H1 (cell line): Measurements from ENCODE around the gene PFKP. TPM values are rescaled to one million over a fixed set of nuclear protein-coding genes. Genes with fewer than 3 reads are reported as not detected.

Source experiments
- CTCF ChIA-PET: fragments of 300-600 bp; sonication (Branson Sonifier 250); formaldehyde crosslinking; loops from one replicate; lab custom pipeline; 2021; ENCODE audit not compliant: partially characterized antibody; lab: Charles Lee
- POLR2A ChIA-PET: fragments of 300-600 bp; sonication (Branson Sonifier 250); formaldehyde crosslinking; loops from one replicate; lab custom pipeline; 2021; ENCODE audit warnings: inconsistent platforms; ENCODE audit not compliant: partially characterized antibody; lab: Charles Lee
- DNase-seq, 2 experiments: peaks; one replicate each; pipeline versions ENCODE4 v3.0.0 to v3.0.0-alpha.2; 2010 to 2022; ENCODE audit warnings: low spot score in 2 of 2, low read depth in 1 of 2, mixed read lengths in 1 of 2
- FAIRE-seq: peaks from 2 replicates; lab custom pipeline; 2011; peaks lifted over from hg19 to GRCh38; lab: Jason Lieb, UNC
- H2AFZ ChIP-seq: 2 replicates; pipeline ENCODE4 v1.8.1; 2012; ENCODE audit warnings: low read length, inconsistent platforms
- H2AK5ac ChIP-seq: 2 replicates; pipeline ENCODE4 v1.6.1; 2013; ENCODE audit warnings: low read depth, low read length
- H2BK120ac ChIP-seq: replicated peaks from 2 replicates; pipeline ENCODE3; 2013; ENCODE audit warnings: low read depth, low read length, inconsistent platforms
- H2BK12ac ChIP-seq: 2 replicates; pipeline ENCODE4 v1.6.1; 2013; ENCODE audit warnings: low read depth, low read length
- H2BK15ac ChIP-seq: 2 replicates; pipeline ENCODE4 v1.6.1; 2013; ENCODE audit warnings: low read length
- H2BK20ac ChIP-seq: 2 replicates; pipeline ENCODE4 v1.6.1; 2013; ENCODE audit warnings: low read length
- H2BK5ac ChIP-seq: 2 replicates; pipeline ENCODE4 v1.6.1; 2013; ENCODE audit warnings: low read depth, low read length
- H3K14ac ChIP-seq: 2 replicates; pipeline ENCODE4 v1.6.1; 2013; ENCODE audit warnings: inconsistent platforms; ENCODE audit not compliant: insufficient read length
- H3K18ac ChIP-seq: 2 replicates; pipeline ENCODE4 v1.6.1; 2013; ENCODE audit warnings: low read length; ENCODE audit errors: extremely low read depth
- H3K23ac ChIP-seq: 2 replicates; pipeline ENCODE4 v1.6.1; 2013; ENCODE audit warnings: inconsistent platforms; ENCODE audit not compliant: insufficient read length
- H3K23me2 ChIP-seq: 2 replicates; pipeline ENCODE4 v1.6.1; 2013; ENCODE audit warnings: low read depth, low read length
- H3K27ac ChIP-seq: 2 replicates; pipeline ENCODE4 v1.6.1; 2011; ENCODE audit warnings: low read depth, low read length, inconsistent platforms
- H3K27me3 ChIP-seq, 4 experiments: replicated peaks in 1 of 4; 1 replicate in 1 of 4; 2 replicates in 3 of 4; pipeline versions ENCODE4 v1.6.1 to v1.8.1; 2011 to 2013; ENCODE audit warnings: low read length in 3 of 4, mild to moderate bottlenecking in 3 of 4, inconsistent platforms in 2 of 4, mixed read lengths in 2 of 4, moderate library complexity in 1 of 4; ENCODE audit not compliant: control insufficient read depth in 3 of 4, insufficient read depth in 3 of 4; ENCODE audit errors: extremely low read depth in 1 of 4
- H3K36me3 ChIP-seq, 4 experiments: 2 replicates each; pipeline versions ENCODE4 v1.6.1 to v1.8.1; 2011 to 2013; ENCODE audit warnings: mild to moderate bottlenecking in 4 of 4, low read length in 3 of 4, moderate library complexity in 2 of 4, control low read depth in 1 of 4, inconsistent platforms in 1 of 4; ENCODE audit not compliant: insufficient read depth in 4 of 4, control insufficient read depth in 2 of 4
- H3K4ac ChIP-seq: replicated peaks from 2 replicates; pipeline ENCODE3; 2013; ENCODE audit warnings: low read length, low read depth, mixed read lengths, inconsistent platforms; ENCODE audit not compliant: insufficient read length
- H3K4me1 ChIP-seq, 4 experiments: replicated peaks in 1 of 4; 1 replicate in 1 of 4; 2 replicates in 3 of 4; pipeline versions ENCODE4 v1.6.1 to v1.8.1; 2011 to 2013; ENCODE audit warnings: low read length in 3 of 4, inconsistent platforms in 2 of 4, mixed read lengths in 1 of 4; ENCODE audit not compliant: insufficient read depth in 4 of 4, control insufficient read depth in 3 of 4
- H3K4me2 ChIP-seq, 2 experiments: 2 replicates each; pipeline versions ENCODE4 v1.6.1 to v1.8.1; 2011 to 2013; ENCODE audit warnings: low read depth in 2 of 2, low read length in 2 of 2, control low read depth in 1 of 2, inconsistent platforms in 1 of 2, mild to moderate bottlenecking in 1 of 2; ENCODE audit not compliant: insufficient read depth in 1 of 2
- H3K4me3 ChIP-seq, 4 experiments: fragments of 200-600, 300-600 bp in 1 of 4; sonication (generic), shearing (Covaris generic), sonication (Bioruptor Twin) in 1 of 4; 2 replicates each; pipeline versions ENCODE4 v1.5.1 to v1.8.1; 2011 to 2016; ENCODE audit warnings: low read length in 4 of 4, low read depth in 3 of 4, control low read depth in 2 of 4, inconsistent platforms in 2 of 4, mild to moderate bottlenecking in 2 of 4, mixed read lengths in 1 of 4, moderate library complexity in 1 of 4; ENCODE audit not compliant: insufficient read depth in 2 of 4; ENCODE audit errors: extremely low read depth in 1 of 4
- H3K56ac ChIP-seq: replicated peaks from 2 replicates; pipeline ENCODE3; 2013; ENCODE audit warnings: low read depth, mild to moderate bottlenecking, mixed read lengths, low read length, inconsistent platforms; ENCODE audit not compliant: insufficient read length
- H3K79me1 ChIP-seq: 2 replicates; pipeline ENCODE4 v1.6.1; 2013; ENCODE audit warnings: low read depth, low read length, control low read depth
- H3K79me2 ChIP-seq, 2 experiments: 2 replicates each; pipeline versions ENCODE4 v1.6.1 to v1.8.1; 2012 to 2013; ENCODE audit warnings: low read length in 2 of 2, mild to moderate bottlenecking in 2 of 2, inconsistent platforms in 1 of 2; ENCODE audit not compliant: insufficient read depth in 2 of 2, control insufficient read depth in 1 of 2
- H3K9ac ChIP-seq, 4 experiments: replicated peaks in 1 of 4; 1 replicate in 1 of 4; 2 replicates in 3 of 4; pipeline versions ENCODE4 v1.6.1 to v1.8.1; 2011 to 2013; ENCODE audit warnings: low read depth in 3 of 4, low read length in 3 of 4, control low read depth in 2 of 4, mild to moderate bottlenecking in 2 of 4, moderate library complexity in 2 of 4, inconsistent platforms in 1 of 4; ENCODE audit errors: extremely low read depth in 1 of 4
- H3K9me3 ChIP-seq, 2 experiments: 2 replicates each; pipeline versions ENCODE4 v1.6.1 to v1.8.1; 2012 to 2013; ENCODE audit warnings: mild to moderate bottlenecking in 2 of 2, moderate library complexity in 2 of 2, control low read depth in 1 of 2, inconsistent platforms in 1 of 2, low read depth in 1 of 2, low read length in 1 of 2, mixed read lengths in 1 of 2; ENCODE audit not compliant: insufficient read depth in 2 of 2
- H4K20me1 ChIP-seq, 2 experiments: replicated peaks in 1 of 2; 2 replicates each; pipeline versions ENCODE3 to v1.8.1; 2011 to 2013; ENCODE audit warnings: inconsistent platforms in 2 of 2, low read length in 2 of 2, mild to moderate bottlenecking in 1 of 2; ENCODE audit not compliant: insufficient read depth in 2 of 2, control insufficient read depth in 1 of 2
- H4K5ac ChIP-seq: 2 replicates; pipeline ENCODE4 v1.6.1; 2013; ENCODE audit warnings: low read length, low read depth, mixed read lengths, inconsistent platforms; ENCODE audit not compliant: insufficient read length
- H4K8ac ChIP-seq: 2 replicates; pipeline ENCODE4 v1.8.0; 2013; ENCODE audit warnings: mild to moderate bottlenecking, moderate library complexity, low read length, inconsistent platforms; ENCODE audit not compliant: insufficient read depth; ENCODE audit errors: extremely low read depth
- H4K91ac ChIP-seq: replicated peaks from 2 replicates; pipeline ENCODE3; 2013; ENCODE audit warnings: low read length, mixed read lengths, inconsistent platforms; ENCODE audit not compliant: insufficient read length
- BCL11A ChIP-seq, 2 experiments: IDR thresholded peaks; one replicate each; pipeline ENCODE4 v1.6.1; 2011; ENCODE audit warnings: low read depth in 2 of 2, low read length in 2 of 2, mild to moderate bottlenecking in 2 of 2
- CBX8 ChIP-seq: fragments of 300-800, 300-1000 bp; sonication (generic); IDR thresholded peaks from 2 replicates; pipeline ENCODE4 v1.7.1; 2016; ENCODE audit warnings: low read depth, low read length, borderline replicate concordance
- EP300 ChIP-seq, 2 experiments: IDR thresholded peaks; 1 replicate in 1 of 2; 2 replicates in 1 of 2; pipeline ENCODE4 v1.6.1; 2011 to 2012; ENCODE audit warnings: low read depth in 2 of 2, low read length in 2 of 2, mild to moderate bottlenecking in 2 of 2, borderline replicate concordance in 1 of 2, inconsistent platforms in 1 of 2, moderate library complexity in 1 of 2
- FOSL1 ChIP-seq: IDR thresholded peaks from 2 replicates; pipeline ENCODE4 v1.6.1; 2011; ENCODE audit warnings: mild to moderate bottlenecking, low read depth, low read length, moderate library complexity; ENCODE audit not compliant: insufficient read depth
- RAD21 ChIP-seq, 2 experiments: IDR thresholded peaks in 1 of 2; conservative IDR thresholded peaks in 1 of 2; 2 replicates each; pipeline ENCODE4 v1.6.1; 2011; ENCODE audit warnings: low read depth in 2 of 2, low read length in 2 of 2, improper control_type of control experiment in 1 of 2, inconsistent platforms in 1 of 2, mild to moderate bottlenecking in 1 of 2, moderate library complexity in 1 of 2
- RBBP5 ChIP-seq: IDR thresholded peaks from 2 replicates; pipeline ENCODE4 v1.7.1; 2012; ENCODE audit warnings: low read depth, mild to moderate bottlenecking, inconsistent platforms, low read length, moderate library complexity, borderline replicate concordance
- RFX5 ChIP-seq: IDR thresholded peaks from 2 replicates; pipeline ENCODE4 v1.6.1; 2011; ENCODE audit warnings: low read depth, low read length, improper control_type of control experiment, borderline replicate concordance
- SP1 ChIP-seq: IDR thresholded peaks from 2 replicates; pipeline ENCODE4 v1.6.1; 2011; ENCODE audit warnings: low read depth, low read length
- TEAD4 ChIP-seq: IDR thresholded peaks from 2 replicates; pipeline ENCODE4 v1.6.1; 2012; ENCODE audit warnings: low read depth, low read length, inconsistent platforms, mixed read lengths
- WGBS, 2 experiments: shearing (Covaris generic) in 1 of 2; methylation state at CpG; one replicate each; pipeline versions ENCODE4 v1.1.6 to v1.1.7; 2013 to 2015; ENCODE audit warnings: low lambda C conversion rate in 2 of 2, mixed read lengths in 2 of 2, inconsistent platforms in 1 of 2, low coverage in 1 of 2, missing lambda C conversion rate in 1 of 2; ENCODE audit not compliant: insufficient replicate concordance in 2 of 2, insufficient coverage in 1 of 2, insufficient read length in 1 of 2; ENCODE audit errors: extremely low coverage in 1 of 2, missing lambda C conversion rate in 1 of 2; 5-methylcytosine and 5-hydroxymethylcytosine counted together
- polyA plus RNA-seq, 7 experiments: library from polyadenylated mRNA; depleted of rRNA in 3 of 7; stranded (reverse) in 5 of 7; unstranded in 2 of 7; fragments of >200 nt in 5 of 7; fragments of 200-250 nt in 2 of 7; gene quantifications; 1 replicate in 5 of 7; 2 replicates in 1 of 7; 4 replicates in 1 of 7; pipeline versions ENCODE4 v1.2.1 to v1.2.3, GENCODE V29; 2011 to 2013; ENCODE audit warnings: missing spikeins in 2 of 7, mixed read lengths in 2 of 7
- total RNA-seq: library from RNA; stranded (reverse); fragmentation: NEBNext Ultra II Directional; extraction: Animal tissue kit (Norgen Biotek cat#: 25700); gene quantifications from 2 replicates; pipeline ENCODE4 v1.2.1, GENCODE V29; 2021

PFKP gene
- total and polyA plus RNA-seq, 2 of the 8 experiments (the other 6 are each of a cell fraction or from before 2014, with no cell fraction given), result 51.2 to 128 TPM

GRCh38 chr10:3104251-3104918, 37.0 kb downstream of the PFKP start:
- Histone ChIP-seq H3K18ac (no peak overlapping the region; the same call in 1 of the 2 replicates), H2BK12ac (no peak overlapping the region), H3K27ac (no peak overlapping the region), H3K23ac (no peak overlapping the region), H2BK5ac (no peak overlapping the region), H3K56ac (no peak overlapping the region), H2AFZ (no peak overlapping the region), H3K4me2 (no peak overlapping the region), H2AK5ac (no peak overlapping the region), H4K20me1 (peaks cover 3 to 17% of the 10 kb centered on the region in 2 experiments), H4K91ac (no peak overlapping the region), H3K23me2 (peaks cover 4% of the 10 kb centered on the region; the same call in 1 of the 2 replicates), H3K9ac (no peak overlapping the region), H3K9me3 (no peaks in the 10 kb centered on the region), H3K79me2 (peaks cover 0 to 7% of the 10 kb centered on the region in 2 experiments; a peak in 2 of 4 replicates), H2BK120ac (no peak overlapping the region), H2BK20ac (no peak overlapping the region), H3K79me1 (peaks cover 2% of the 10 kb centered on the region), H3K4ac (no peak overlapping the region), H3K4me1 (peaks cover 0 to 4% (median 0%) of the 10 kb centered on the region in 4 experiments; a peak in 1 of 7 replicates), H4K8ac (peak overlapping the region; percentile 85; the same call in 1 of the 2 replicates), H3K14ac (no peak overlapping the region), H3K4me3 (no peak overlapping the region), H2BK15ac (no peak overlapping the region), H3K36me3 (peaks cover 20 to 83% (median 56%) of the 10 kb centered on the region in 4 experiments), H4K5ac (no peak overlapping the region), H3K27me3 (no peaks in the 10 kb centered on the region)
- WGBS, 2 experiments, result 93% methylated on average over 27 of the region's 28 CpGs; no CpG with 5 or more reads in 1 of the 2 experiments
- POLR2A ChIA-PET, result no interaction called here
- DNase-seq (no peak), FAIRE-seq (no peak)
- CTCF ChIA-PET, result no interaction called here
- TF ChIP-seq FOSL1, result no peak
- TF ChIP-seq RBBP5, result no peak
- no peak for TF ChIP-seq RFX5
- TF ChIP-seq BCL11A (IDR thresholded peaks at IDR 0.05; ENCODE audit: low read depth in 2 of 2, low read length in 2 of 2), result no peak
- TF ChIP-seq RAD21 (IDR thresholded peaks at IDR 0.05 in 1 of 2, conservative IDR thresholded peaks at IDR 0.05 in 1 of 2; ENCODE audit: low read depth in 2 of 2, low read length in 2 of 2), result no peak
- TF ChIP-seq SP1, result no peak
- no peak for TF ChIP-seq EP300 (IDR thresholded peaks at IDR 0.05; ENCODE audit: borderline replicate concordance in 1 of 2, low read depth in 2 of 2, low read length in 2 of 2)
- TF ChIP-seq CBX8, result no peak
- TF ChIP-seq TEAD4, result no peak
